Measurements from ENCODE around the gene MROH2A.
"Not testable (repeated sequence)": the region's sequence is repeated elsewhere in the genome, so short reads cannot be mapped to it uniquely, and the experiment has no call there.

MROH2A gene

GRCh38 chr2:233747283-233747544 is 30.9 kb upstream of the MROH2A start:
- no peak for TF ChIP-seq EZH2phosphoT487 (IDR thresholded peaks at IDR 0.05; ENCODE audit: low read depth)
- TF ChIP-seq, protein P1, sequence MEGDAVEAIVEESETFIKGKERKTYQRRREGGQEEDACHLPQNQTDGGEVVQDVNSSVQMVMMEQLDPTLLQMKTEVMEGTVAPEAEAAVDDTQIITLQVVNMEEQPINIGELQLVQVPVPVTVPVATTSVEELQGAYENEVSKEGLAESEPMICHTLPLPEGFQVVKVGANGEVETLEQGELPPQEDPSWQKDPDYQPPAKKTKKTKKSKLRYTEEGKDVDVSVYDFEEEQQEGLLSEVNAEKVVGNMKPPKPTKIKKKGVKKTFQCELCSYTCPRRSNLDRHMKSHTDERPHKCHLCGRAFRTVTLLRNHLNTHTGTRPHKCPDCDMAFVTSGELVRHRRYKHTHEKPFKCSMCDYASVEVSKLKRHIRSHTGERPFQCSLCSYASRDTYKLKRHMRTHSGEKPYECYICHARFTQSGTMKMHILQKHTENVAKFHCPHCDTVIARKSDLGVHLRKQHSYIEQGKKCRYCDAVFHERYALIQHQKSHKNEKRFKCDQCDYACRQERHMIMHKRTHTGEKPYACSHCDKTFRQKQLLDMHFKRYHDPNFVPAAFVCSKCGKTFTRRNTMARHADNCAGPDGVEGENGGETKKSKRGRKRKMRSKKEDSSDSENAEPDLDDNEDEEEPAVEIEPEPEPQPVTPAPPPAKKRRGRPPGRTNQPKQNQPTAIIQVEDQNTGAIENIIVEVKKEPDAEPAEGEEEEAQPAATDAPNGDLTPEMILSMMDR (IDR thresholded peaks at IDR 0.05; ENCODE audit: low read depth, low read length), result no peak
- Histone ChIP-seq H3K9me3 (ENCODE audit: insufficient read depth, low read length) (no peaks in the 10 kb centered on the region), H3K4me2 (ENCODE audit: low read length) (no peak overlapping the region), H3K79me2 (ENCODE audit: low read length) (no peaks in the 10 kb centered on the region), H3K9ac (ENCODE audit: low read length) (no peak overlapping the region), H3K36me3 (replicated peaks; ENCODE audit: low read depth, low read length) (no peaks in the 10 kb centered on the region), H3K4me3 (ENCODE audit: low read length) (no peak overlapping the region), H3K27ac (ENCODE audit: low read length) (no peak overlapping the region), H2AFZ (ENCODE audit: low read depth, low read length) (no peak overlapping the region), H3K4me1 (ENCODE audit: low read length) (no peaks in the 10 kb centered on the region), H4K20me1 (ENCODE audit: insufficient read depth, low read length) (no peaks in the 10 kb centered on the region), H3K27me3 (ENCODE audit: low read depth, low read length) (no peaks in the 10 kb centered on the region)

DNA sequence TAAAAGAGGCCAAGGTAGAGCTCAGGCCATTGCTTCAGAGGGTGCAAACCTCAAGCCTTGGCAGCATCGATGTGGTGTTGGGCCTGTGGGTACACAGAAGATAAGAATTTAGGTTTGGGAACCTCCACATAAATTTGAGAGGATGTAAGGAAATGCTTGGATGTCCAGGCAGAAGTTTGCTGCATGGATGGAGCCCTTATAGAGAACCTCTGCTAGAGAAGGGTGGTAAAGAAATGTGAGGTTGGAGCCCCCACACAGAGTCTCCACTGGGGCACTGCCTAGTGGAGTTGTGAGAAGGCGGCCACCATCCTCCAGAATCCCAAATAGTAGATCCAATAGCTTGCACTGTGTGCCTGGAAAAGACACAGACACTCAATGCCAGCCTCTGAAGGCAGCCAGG is 27.4 kb upstream of the MROH2A start:
- H3K9me3 ChIP-seq (ENCODE audit: insufficient read depth, low read length); H3K27me3 ChIP-seq (ENCODE audit: low read depth, low read length); H3K4me3 ChIP-seq (ENCODE audit: low read length); H3K79me2 ChIP-seq (ENCODE audit: low read length); H3K36me3 ChIP-seq (replicated peaks; ENCODE audit: low read depth, low read length); H3K27ac ChIP-seq (ENCODE audit: low read length); H3K4me2 ChIP-seq (ENCODE audit: low read length); H3K4me1 ChIP-seq (ENCODE audit: low read length); H2AFZ ChIP-seq (ENCODE audit: low read depth, low read length); H4K20me1 ChIP-seq (ENCODE audit: insufficient read depth, low read length); H3K9ac ChIP-seq (ENCODE audit: low read length): not testable (repeated sequence)

GRCh38 chr2:233751212-233752009 is 26.7 kb upstream of the MROH2A start:
- not testable (repeated sequence) for H3K27me3 ChIP-seq (ENCODE audit: low read depth, low read length); H3K36me3 ChIP-seq (replicated peaks; ENCODE audit: low read depth, low read length); H3K27ac ChIP-seq (ENCODE audit: low read length); H2AFZ ChIP-seq (ENCODE audit: low read depth, low read length); H4K20me1 ChIP-seq (ENCODE audit: insufficient read depth, low read length); H3K9me3 ChIP-seq (ENCODE audit: insufficient read depth, low read length); H3K4me3 ChIP-seq (ENCODE audit: low read length); H3K9ac ChIP-seq (ENCODE audit: low read length); H3K79me2 ChIP-seq (ENCODE audit: low read length); H3K4me1 ChIP-seq (ENCODE audit: low read length); H3K4me2 ChIP-seq (ENCODE audit: low read length)

- TF ChIP-seq, protein P1 (IDR thresholded peaks at IDR 0.05; ENCODE audit: low read depth, low read length), result no peak
- TF ChIP-seq EZH2phosphoT487 (IDR thresholded peaks at IDR 0.05; ENCODE audit: low read depth), result no peak
- H3K9me3 ChIP-seq (ENCODE audit: insufficient read depth, low read length), result no peaks in the 10 kb centered on the region
Observed at GRCh38 chr2:233754872-233755611, 23.1 kb upstream of the MROH2A start.

DNA sequence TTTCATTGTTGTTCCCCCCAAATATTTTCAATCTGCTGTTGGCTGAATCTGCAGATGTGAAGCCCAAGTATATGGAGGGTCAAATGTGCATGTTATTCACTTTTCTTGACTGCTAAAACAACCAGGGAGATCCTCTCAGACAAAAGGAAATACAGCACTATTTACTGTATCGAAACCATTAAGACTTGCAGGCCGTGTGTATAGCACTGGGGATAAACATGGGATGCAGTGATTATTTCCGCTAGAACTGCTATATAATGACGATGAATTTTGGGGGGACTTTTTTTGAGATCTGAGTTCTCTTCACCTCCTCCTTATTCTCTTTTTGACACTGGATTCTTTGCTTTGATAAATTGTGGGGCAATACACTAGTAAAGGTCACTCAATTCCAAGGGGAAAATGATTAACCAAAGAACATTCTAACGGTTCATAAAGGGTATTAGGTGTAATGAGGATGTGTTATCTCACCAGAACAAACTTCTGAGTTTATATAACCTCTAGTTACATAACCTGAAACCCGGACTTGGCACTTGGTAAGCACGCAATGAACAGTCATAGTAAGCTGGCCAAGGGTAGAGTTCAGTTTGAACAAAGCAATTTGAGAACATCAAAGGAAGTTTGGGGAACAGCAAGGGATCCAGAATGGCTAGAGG is 21.6 kb upstream of the MROH2A start:
- H3K27ac ChIP-seq (ENCODE audit: low read length), result no peak overlapping the region
- no peak overlapping the region for H3K4me3 ChIP-seq (ENCODE audit: low read length)
- no peaks in the 10 kb centered on the region for H3K79me2 ChIP-seq (ENCODE audit: low read length)
- no peaks in the 10 kb centered on the region for H4K20me1 ChIP-seq (ENCODE audit: insufficient read depth, low read length)
- no peaks in the 10 kb centered on the region for H3K4me1 ChIP-seq (ENCODE audit: low read length)
- no peak overlapping the region for H2AFZ ChIP-seq (ENCODE audit: low read depth, low read length)
- H3K27me3 ChIP-seq (ENCODE audit: low read depth, low read length), result no peaks in the 10 kb centered on the region
- no peak overlapping the region for H3K9ac ChIP-seq (ENCODE audit: low read length)
- H3K4me2 ChIP-seq (ENCODE audit: low read length), result no peak overlapping the region
- no peaks in the 10 kb centered on the region for H3K36me3 ChIP-seq (replicated peaks; ENCODE audit: low read depth, low read length)
- H3K9me3 ChIP-seq (ENCODE audit: insufficient read depth, low read length), result no peaks in the 10 kb centered on the region
- TF ChIP-seq, protein P1 (IDR thresholded peaks at IDR 0.05; ENCODE audit: low read depth, low read length), result no peak
- no peak for TF ChIP-seq EZH2phosphoT487 (IDR thresholded peaks at IDR 0.05; ENCODE audit: low read depth)

More at GRCh38 chr2:233754872-233755611, 23.1 kb upstream of the MROH2A start:
- Histone ChIP-seq H2AFZ (ENCODE audit: low read depth, low read length) (no peak overlapping the region), H3K36me3 (replicated peaks; ENCODE audit: low read depth, low read length) (no peaks in the 10 kb centered on the region), H3K4me3 (ENCODE audit: low read length) (no peak overlapping the region), H4K20me1 (ENCODE audit: insufficient read depth, low read length) (no peaks in the 10 kb centered on the region), H3K4me2 (ENCODE audit: low read length) (no peak overlapping the region), H3K4me1 (ENCODE audit: low read length) (no peaks in the 10 kb centered on the region), H3K27me3 (ENCODE audit: low read depth, low read length) (no peaks in the 10 kb centered on the region), H3K79me2 (ENCODE audit: low read length) (no peaks in the 10 kb centered on the region), H3K27ac (ENCODE audit: low read length) (no peak overlapping the region), H3K9ac (ENCODE audit: low read length) (no peak overlapping the region)
